Subcutaneous adipose tissue (tissue), 4 donors: ENCODE data around the gene SH2D5. TPM values are rescaled to one million over a fixed set of nuclear protein-coding genes. Genes with fewer than 3 reads are reported as not detected.

ENCODE experiments used
- CTCF ChIP-seq: fragments of 450-650 bp; IDR thresholded peaks from one replicate; pipeline ENCODE4 v1.5.1; 2016; ENCODE audit warnings: low read depth, mild to moderate bottlenecking, control low read depth, antibody characterized with exemption, moderate library complexity
- total RNA-seq, 4 donors: library from RNA; depleted of rRNA; stranded (reverse); fragments of >200 nt; gene quantifications; one replicate each; pipeline ENCODE4 v1.1.0, GENCODE V29; 2016

Gene SH2D5
- not detected for total RNA-seq

- TF ChIP-seq CTCF, result no peak
Measured at GRCh38 chr1:20732588-20733359, at the start of gene SH2D5. TSS of gene SH2D5 (minus strand) at chr1:20732703. CDS start at chr1:20728044, 4,659 bp downstream.

- TF ChIP-seq CTCF, result no peak
Measured at GRCh38 chr1:20775700-20776099, 43.2 kb upstream of the SH2D5 start.

- TF ChIP-seq CTCF, result no peak
Measured at GRCh38 chr1:20771780-20772179, 39.3 kb upstream of the SH2D5 start.

GRCh38 chr1:20770314-20771087 lies 38.0 kb upstream of the SH2D5 start:
- TF ChIP-seq CTCF, result no peak

- no peak for TF ChIP-seq CTCF
Measured at GRCh38 chr1:20767271-20767670, 34.8 kb upstream of the SH2D5 start.

- TF ChIP-seq CTCF, result no peak
Measured at GRCh38 chr1:20763417-20763816, 30.9 kb upstream of the SH2D5 start.

- TF ChIP-seq CTCF, result no peak
Measured at GRCh38 chr1:20760322-20760721, 27.8 kb upstream of the SH2D5 start.
